ENCODE results near the gene SDK1.

The SDK1 gene

DNA sequence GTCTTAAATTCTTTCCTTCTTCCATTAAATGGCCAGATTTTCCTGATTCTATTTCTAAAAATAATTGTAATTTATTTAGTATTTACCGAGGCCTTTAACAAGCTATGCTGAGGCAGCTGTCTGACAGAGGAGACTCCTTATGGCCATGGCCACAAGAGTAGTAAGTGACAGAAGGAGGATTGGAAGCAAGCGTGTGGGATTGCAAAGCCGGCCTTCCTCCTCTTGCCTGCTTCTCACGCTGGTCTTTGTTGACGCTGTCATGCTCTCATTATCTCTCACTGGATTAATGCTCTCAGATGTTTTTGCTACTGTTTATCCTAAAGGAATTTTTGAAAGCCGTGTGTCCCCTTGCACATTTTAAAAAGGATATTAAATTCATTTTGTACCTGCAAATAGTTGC is 546.3 kb downstream of the SDK1 start:
- no peak for DNase-seq

DNA sequence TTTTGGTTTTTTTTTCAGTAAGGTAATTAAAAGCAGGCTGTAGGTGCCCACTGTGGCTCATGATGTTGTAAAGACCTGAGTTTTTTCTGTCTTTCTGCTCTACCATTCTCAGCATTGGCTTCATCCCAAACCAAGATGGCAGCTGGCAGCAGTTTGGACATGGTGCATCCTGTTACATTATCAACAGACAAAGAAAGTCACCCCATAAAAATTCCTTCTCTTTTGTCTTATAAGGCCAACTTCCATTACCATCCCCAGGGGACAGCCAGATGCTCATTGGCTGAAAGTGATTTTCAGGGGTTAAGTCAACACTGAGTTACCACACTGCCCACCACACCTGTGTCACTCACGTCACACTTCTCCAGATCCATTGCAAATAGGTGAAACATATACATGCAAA is 558.4 kb downstream of the SDK1 start:
- DNase-seq, result no peak

DNA sequence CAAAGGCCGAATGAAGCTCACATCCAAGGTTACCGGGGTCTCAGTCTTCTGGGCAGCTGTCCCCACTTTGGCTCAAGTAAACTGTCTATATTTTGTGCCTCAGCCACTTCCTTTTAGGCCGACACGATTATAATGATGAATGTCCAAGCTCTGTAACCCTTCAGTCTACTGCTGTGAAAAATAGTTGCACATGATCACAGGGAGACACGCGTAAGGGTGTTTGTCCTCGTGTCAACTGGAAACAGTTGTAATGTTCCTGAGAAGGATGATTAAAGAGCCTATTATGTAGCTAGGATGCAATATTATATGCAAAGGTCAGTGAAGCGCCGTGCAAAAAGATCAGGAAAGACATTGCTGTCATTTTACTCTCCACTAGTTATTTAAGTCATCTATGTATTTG is 559.9 kb downstream of the SDK1 start:
- DNase-seq, result no peak

DNA sequence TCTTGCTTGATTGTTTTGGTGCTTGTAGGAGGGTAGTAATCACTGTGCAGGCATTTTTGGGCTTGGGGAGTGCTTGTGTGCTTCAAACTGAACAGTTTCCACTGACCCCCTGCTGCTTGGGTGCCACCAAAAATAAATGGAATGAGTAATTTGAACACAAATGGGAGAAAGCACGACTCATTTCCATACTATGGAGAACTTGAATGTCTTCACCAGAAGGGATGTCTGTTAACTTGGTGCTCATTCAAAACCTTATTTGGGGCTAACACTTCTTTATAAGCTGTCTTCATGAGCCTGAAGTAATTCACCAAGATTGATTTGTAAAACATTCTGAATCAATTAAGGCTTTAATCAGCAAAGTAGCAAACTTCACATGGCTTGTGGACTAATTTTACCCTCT is 560.3 kb downstream of the SDK1 start:
- DNase-seq, result no peak

DNA sequence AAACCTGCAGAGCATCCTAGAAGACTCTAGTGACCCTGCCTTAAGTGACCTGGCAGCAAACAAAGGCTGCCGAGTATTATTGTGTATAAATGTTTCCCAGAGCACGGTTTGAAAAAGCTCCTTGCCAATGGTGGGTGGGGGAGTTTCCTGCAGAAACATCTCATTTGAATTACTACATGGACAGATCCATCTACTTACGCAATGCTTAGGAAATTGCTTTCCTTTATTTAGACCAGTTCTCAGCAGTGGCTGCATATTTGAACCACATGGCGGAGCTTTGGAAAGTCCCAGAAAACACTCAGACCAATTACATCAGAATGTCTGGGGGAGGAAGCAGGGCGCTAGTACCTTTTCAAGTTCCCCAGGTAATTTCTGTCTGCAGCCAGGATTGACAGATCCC is 560.9 kb downstream of the SDK1 start:
- DNase-seq, result no peak

DNA sequence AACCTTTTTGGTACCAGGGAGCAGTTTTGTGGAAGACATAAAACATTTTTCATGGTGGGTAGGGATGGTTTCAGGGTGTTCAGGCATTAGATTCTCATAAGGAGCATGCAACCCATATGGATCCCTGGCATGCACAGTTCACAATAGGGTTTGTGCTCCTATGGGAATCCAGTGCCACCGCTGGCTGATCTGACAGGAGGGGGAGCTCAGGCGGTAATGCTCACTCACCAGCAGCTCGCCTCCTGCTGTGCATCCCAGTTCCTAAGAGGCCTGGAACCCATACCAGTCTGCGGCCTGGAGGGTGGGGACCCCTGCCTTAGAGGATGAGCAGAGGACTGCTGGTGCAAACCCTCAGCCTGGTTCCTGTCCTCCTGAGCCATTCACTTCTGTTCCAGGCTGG is 561.7 kb downstream of the SDK1 start:
- no peak for DNase-seq

DNA sequence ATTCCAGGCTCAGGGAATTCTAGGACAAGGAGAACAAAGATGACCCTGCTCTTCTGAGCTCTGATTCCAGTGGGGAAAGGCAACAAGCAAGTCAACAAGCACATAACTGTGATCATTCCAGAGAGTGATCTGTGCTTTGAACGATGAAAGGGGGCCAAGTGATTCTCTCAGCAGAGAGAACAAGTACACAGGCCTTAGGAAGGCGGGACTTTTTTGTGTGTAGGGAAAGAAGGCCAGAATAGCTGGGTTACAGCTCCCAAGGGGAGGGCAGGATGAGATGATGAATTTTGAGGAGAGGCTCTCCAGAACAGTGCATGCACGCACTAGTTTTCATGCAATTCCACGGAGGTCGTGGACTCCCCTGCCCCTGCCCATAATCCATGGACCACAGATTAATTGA is 565.2 kb downstream of the SDK1 start:
- no peak for DNase-seq

DNA sequence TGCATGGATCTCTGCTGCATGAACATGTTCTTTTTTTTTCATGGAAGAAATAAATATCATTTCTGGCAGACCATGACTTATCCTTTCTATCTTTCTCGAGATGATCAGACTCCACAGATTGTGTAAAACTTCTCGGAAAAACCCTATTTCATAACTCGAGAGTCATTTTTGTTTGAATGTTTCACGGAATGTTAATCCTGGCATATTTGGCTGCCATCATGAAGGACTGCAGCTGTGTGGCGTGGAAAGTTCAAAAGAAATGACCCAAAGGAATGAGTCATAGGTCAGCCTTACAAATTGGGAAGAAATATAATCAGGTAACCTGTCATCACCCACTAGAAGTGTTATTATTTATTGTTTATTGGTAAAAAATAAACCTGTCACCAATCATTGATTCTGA is 566.8 kb downstream of the SDK1 start:
- DNase-seq, result no peak

DNA sequence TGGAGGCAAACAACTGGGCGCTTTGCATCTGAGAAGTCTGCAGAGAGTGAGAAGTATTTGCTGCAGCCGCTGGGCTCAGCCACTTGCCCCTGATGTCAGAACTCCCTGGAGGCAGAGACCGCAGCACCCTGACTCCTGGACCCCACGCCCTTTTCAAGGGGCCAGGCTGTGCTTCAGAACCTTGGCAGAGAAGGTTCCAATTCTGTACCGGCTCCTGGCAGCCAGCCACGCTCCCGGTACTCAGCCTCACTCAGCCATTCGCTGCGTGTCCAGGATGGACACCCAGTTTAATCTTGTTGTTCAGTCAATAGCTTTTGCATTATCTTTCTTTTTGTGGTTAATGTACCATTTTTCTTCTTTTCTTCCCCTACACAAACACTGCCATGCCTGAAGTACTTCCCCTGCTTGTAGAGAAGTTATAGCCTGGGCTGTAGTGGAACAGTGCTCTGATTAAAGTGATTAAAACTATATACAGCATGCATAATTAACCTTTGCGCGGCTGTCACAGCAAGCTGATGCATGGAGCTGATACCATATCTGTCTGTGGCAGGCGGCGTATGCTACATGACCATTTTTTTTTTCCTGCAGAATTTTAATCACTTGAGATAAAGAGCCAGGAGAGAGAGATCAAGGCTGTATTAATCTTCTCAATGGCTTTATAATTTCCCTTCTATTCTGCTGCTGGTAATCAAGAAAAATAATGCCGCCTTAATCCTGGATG is 578.5 kb downstream of the SDK1 start:
- no peak for DNase-seq

DNA sequence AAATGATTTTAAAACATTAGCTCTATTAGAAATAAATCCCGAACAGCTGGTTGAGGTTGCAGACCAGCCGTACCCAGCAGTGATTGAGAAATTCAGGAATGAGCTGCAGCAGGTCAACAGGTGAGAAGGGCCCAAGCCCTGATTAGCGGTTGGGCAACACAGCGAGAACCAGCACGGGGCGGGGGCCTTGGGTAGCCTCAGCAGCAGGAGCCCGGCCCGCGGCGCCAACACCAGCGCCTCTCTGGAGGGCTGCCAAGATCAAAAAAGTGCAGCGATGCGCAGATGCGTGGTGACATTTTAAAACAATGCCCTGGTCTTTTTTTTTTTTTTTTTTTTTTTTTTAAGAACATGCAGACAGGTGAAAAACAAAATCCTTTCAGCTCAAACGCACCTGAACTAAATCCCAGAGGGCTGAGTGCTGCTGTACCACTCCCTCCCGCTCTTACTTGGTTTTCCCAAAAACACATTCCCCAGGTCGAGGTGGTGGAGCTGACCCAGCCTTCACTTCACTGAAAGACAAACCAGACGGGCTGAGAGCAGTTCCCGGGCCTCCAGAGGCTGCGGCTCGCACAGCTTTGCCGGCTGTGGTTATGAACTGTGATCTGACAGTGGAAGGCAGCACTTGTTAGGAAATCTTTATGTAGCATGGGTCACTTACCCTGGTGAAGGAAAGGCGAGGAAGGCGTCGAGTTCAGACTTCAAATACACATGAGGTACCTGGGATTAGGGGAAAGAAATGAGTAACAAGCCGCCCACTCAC is 579.4 kb downstream of the SDK1 start:
- DNase-seq, result no peak

DNA sequence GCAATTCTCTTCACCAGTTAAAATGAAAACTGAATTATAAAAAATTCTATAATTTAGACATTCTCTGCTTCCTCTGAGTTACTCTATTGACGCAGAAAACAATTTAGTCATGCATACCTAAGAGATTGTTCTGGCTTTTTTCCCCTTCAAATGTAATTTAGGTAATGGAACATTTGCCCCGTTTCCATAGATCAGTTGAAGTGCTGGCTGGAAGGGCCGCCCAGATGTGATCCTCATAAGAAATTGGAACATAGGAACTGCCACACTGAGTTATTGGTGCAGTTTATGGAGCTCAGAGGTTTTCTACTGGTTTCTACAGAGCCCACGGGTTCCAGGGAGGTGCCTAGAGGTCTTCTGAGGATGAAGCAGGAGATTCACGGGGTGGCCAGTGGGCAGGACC is 581.7 kb downstream of the SDK1 start:
- DNase-seq, result no peak

DNA sequence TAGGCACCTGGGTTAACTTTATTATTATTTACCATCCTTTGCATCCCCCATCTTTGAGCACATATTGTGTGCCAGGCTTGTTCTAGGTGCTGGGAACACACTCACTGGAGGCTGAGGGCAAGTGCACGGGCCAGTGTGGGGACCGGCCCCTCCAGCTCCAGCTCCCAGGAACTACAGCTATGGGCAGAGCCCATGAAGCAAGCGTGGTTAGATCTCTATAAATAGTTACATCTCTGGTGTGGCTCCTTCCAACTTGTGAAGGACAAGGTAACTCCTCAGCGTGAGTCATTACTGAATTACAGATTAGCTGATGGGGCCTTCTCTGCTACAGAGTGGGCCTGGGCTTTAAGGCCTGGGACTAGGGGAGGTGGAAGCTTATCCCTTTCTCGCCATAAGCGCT is 583.5 kb downstream of the SDK1 start:
- no peak for DNase-seq

DNA sequence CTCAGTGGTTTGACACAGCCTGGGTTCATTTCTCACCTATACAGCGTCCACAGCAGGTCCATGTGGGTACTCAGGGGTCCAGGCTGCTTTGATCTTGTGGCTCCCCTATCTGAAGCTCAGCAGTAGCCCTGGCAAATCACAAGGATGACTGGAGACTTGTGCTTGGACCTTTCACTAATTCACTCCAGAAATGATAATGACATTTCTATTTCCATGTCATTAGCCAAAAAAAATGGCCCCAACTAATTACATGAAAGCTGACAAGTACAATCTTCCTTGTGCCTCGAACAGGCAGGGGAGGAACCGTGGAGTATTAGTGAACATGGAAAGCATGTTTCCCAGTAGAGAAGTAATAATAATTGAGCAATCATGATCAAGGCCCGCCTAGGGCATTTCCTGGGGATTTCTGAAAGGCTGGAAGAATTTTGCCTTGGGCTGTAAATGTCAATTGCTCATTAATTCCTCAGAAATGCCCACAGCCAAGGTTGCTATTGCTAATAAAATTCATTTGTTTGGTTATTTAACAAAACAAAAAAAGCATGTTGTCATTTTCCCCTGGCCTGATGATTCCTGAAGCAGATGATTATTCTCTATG is 586.1 kb downstream of the SDK1 start:
- DNase-seq, result no peak

DNA sequence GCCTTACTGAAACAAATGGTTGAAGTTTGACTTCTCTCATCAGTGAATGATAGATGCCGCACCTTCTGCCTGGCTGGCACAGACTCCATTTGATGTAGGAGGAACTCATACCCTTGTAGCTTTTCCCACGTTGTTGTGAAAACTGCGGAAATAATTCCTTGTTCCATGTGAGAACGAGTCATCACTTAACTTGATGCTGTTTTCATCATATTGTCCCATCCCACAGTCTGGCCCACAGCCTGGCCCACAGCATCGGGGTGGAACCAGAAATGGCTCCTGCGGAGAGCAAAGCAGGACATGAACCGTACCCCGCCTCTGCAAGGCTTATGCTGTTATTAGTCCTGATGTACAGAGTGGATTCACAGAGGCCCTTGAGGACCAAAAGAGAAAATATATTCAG is 587.0 kb downstream of the SDK1 start:
- no peak for DNase-seq

DNA sequence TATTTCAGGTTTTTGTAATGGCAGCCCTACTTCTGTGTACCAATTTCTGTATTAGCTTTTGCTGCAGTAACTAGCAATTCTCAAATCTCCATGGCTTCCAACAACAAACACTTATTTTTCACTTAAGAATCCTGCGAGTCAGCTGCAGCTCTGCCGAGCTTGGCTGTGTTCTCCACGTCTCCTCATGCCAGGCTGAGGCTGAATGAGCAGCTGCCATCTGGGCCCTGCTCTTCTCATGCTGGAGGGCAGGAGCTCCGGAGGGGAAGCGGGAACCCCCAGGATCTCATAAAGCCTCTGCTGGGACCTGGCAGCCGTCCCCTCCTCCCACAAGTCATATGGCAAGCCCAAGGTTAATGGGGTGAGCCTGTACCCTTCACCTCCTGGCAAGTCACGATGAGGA is 591.1 kb downstream of the SDK1 start:
- no peak for DNase-seq

DNA sequence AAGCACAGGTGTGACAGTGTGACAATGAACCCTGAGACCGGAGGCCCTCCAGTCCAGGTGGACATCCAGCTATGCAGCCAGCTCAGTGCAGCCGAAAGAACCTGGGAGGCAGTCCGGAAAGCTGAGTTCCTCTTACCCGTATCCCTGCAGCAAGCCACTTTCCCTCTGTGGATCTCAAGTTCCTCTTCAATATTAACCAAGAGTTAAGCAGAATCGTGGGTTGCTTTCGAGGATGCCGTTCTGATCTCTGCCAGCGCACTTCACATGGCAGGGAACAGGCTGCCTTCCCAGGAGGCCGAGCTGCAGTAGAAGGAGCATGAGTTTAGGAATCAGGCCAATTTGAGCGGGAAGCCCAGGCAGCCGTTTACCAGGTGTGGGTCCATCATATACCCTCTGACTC is 591.6 kb downstream of the SDK1 start:
- no peak for DNase-seq

DNA sequence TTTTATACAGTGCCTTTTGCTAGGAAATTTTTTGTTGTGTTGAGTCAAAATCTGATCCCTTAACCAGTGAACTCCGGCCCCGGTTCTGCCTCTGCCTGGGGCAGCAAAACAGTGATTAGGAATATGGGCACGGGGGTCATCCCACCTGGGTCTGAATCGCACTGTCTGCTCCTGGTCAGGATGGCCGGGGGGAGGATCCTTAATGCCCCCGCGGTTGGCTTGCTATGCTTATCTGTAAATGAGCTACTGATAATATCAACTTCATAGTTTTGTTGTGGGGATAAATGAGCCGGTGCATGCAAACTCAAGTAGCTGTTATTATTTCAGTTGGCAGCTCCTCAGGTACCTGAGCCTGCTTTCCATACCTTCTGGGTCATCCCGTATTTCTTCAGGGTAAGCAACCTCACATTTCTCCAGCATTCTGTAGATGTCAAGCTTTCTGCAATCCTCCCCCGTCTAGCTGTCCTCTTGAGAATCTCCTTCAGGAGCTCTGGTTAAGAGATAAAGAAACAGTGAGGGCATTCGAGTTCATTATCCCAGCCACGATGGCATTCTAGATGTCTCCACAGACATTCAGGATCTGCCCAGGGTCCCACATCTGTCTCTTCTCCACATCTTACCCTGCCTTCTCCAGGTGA is 592.2 kb downstream of the SDK1 start:
- no peak for DNase-seq

DNA sequence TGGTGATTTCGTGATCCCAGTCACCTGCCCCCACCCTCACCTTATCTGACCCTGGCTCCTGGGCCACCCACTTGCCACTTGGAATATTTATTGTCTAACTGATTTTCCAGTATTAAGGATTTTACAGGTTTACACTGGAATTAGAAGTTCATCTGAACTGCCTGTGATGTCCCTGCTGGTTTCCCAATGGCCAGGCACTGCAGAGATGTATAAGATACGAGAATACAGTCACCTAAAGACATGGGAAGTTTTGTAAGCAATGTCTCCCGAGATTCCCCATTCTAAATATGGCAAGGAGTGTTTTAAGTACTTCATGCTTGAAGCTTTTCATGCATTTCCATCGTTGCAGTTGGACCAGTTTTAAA is 592.7 kb downstream of the SDK1 start:
- DNase-seq, result no peak

DNA sequence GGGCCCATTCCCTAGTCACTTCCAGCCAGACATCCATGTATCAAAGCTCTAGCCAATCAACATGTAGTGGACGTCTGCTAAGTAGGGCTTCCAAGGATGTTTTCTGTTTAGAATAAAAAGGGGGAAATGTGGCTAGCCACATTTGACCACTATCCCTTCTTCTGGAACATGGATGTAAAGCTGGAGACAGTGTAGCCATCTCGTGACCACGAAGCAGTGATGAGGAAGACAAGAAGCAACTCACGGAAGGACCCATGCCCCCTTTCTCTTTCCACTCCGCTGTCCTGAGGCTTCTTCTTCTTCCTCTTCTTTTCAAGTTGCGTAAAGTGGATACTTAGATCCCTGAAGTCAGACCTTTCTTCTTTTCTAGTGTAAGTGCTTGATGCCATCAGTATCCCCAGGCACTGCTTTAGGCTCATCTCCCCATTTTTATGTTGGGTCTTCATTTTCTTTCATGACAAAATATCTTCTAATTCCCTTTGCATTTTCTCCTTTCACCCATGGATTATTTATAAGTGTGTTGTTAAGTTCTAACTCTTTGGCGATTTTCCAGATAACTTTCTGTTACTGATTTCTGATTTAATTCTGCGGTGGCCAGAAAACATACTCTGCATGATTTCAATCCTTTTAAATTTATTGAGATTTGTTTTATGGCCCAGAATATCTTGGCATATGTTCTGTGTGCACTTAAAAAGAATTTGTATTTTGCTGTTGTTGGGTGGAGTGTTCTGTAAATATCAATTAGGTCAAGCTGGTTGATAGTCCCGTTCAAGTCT is 594.5 kb downstream of the SDK1 start:
- DNase-seq, result no peak

DNA sequence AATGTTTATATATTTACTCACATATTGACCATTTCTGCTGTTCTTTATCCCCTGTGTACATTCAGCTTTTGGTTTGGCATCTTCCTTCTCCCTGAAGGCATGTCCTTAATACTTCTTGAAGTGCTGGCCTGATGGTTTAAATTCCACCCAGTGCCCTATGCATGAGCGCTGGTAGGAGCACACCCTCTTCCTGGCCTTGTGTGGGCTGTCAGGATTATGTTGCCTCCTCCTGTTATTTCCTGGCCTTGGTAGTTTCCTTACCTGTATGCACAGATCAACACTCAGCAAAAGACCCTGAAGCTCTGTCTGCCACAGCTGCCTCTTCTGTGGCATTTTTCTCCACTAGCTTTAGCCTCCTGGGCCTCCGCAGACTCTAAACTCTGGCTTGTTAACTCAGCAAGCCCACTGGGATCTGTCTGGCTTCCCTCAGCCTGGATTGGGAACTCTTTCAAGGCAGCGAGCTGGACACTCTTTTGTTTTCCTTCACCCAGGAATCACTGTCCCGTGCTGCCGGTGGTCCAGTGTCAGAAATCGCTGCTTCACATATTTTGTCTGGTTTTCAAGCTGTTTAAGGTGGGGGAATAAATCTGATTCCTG is 595.2 kb downstream of the SDK1 start:
- no peak for DNase-seq

DNA sequence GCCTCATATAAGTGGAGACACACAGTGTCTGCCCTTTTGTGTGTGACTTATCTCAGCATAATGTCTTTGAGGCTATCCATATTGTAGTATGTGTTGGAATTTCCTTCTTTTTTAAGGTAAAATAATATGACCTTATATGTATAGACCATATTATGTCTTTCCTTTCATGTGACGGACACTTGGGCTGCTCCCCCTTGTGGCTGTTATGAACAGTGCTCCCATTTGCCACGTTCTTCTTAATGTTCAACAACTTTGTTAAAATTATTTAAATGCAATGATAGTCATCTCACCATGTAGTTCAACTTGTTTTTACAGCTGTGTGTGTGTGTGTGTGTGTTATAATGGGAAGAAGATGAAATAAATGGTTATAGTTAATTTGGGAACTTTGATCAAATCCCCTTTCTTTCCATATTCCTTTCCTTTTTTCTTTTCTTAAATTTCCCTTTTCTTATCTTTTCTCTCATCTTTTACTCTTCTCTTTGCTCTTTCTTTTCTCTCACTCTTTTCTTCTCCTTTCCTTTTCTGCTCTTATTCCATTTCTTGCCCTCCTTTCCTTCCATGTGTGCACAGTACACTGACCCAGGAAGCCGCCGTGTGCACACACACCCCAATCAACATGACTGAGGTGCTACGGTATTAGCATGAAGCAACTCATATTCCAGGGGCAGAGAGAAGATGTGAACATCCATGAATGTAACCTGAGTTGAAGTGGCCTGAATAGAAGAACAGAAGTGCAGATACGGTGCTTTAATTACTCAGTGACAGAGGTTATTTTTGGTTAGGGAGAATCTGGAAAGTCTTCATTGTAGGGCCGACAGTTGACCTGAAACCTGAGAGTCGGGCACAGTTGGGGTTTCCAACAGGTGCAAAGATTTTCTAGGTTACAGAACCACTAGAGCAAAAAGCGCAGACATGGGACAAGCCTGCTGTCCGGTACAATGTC is 596.6 kb downstream of the SDK1 start:
- peak; percentile 48 for DNase-seq

DNA sequence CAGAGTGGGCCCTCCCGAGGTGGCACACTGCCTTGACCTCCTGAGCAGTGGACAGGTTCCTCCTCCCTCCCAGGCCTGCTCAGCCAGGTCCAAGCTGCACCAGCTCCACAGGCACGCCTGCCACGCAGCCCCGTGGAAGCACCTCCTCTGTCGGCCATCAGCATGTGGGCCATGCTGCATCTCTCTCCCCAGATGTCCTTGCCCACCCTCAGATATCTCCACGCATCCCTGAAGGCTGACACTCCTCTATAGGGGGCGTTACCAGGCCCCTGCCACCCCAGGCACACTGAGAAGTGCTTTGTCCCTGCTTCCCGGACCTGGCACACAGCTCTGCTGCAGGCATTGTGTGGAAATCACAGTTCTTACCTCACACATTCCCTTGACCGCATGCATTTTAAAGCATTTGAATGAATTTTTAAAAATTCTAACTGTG is 598.5 kb downstream of the SDK1 start:
- no peak for DNase-seq
